ENCODE measurements around the gene PGA4.
"Not testable (repeated sequence)": the region's sequence is repeated elsewhere in the genome, so short reads cannot be mapped to it uniquely, and the experiment has no call there.

PGA4 gene

GRCh38 chr11:61222047-61222446 is at the start of gene PGA4:
PGA4 (plus strand) TSS chr11:61222347; CDS start chr11:61222401, 54 bp downstream.
- not testable (repeated sequence) for DNase-seq (ENCODE audit: low spot score)

DNA sequence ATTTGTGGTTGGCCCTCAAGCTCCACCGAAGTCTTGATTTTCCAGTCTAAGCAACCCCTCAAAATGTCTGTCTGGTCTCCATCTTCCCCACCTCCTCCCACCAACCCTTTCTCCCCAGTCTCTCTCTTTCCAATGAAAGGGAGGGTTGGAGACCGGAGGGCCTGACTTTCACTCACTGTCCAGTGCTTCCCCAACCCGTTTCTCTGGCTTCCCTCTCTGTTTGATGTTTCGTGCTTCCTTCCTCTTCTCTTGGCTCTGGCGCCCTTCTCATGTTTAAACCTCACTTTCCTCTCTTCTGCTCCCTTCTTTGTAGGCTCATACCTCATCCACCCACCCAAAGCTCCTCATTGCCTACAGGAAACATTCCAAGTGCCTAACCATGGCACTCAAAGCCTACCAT is 49.8 kb upstream of the PGA4 start:
- DNase-seq (ENCODE audit: low spot score), result no peak

- DNase-seq (ENCODE audit: low spot score), result no peak
Measured at GRCh38 chr11:61172888-61173287, 49.3 kb upstream of the PGA4 start.

DNA sequence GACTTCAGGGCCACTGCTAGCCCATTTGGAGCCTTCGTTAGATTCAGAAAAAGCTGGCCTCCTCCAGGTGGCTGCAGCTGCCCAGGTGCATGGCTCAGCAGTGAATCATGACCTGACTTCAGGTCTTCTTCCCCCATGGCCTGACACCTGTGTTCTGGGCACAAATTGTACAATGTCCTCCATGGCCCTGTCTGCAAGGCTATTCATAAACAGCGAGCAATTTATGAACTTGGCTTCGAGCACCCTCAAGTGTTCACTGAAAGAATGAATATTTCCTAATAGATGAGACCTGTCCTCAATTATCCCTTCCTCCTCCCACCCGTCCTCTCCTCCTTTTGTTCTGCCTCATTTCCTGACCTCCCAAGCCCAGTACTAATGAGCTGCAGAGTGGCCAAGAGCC is 48.7 kb upstream of the PGA4 start:
- DNase-seq (ENCODE audit: low spot score), result no peak

DNA sequence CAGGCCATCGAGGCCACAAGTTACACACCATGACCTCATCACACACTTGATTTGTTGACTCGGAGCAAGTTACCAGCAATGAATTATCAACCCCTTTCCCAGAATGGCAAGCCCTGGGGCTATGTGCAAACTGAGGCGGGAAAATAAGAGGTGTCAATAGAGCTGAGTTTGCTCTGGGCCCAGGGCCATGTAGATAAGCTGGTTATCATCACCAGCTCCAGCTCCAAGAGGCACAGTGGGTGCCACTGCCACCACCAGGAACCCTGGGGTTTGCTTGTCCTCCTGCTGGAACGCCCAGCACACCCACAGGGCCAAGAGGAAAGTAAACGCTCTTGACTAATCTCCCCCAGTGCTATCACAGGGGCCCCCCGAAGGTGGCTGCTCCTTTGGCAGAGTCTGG is 47.9 kb upstream of the PGA4 start:
- peak; percentile 58 for DNase-seq (ENCODE audit: low spot score)

- DNase-seq (ENCODE audit: low spot score), result no peak
Measured at GRCh38 chr11:61174949-61175348, 47.2 kb upstream of the PGA4 start.

DNA sequence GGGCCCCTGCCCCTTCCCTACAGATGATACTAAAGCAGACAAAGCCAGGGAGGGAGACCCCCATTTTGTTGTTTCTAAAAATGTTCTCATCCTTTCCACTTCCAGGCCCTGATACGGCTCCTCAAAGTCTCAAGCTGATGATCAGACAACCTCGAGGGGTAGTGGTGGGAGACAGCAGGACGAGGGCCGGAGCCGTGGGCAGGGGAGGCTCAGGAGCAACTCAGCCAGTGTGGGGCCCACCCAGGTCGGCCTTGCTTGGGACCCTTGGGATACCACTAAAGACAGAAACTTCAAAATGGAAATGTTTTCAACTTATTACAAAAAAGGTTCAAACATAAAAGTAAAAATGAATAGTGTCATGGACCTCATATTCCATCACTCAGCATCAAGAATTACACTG is 45.7 kb upstream of the PGA4 start:
- no peak for DNase-seq (ENCODE audit: low spot score)

GRCh38 chr11:61180205-61180604 is 41.9 kb upstream of the PGA4 start:
- not testable (repeated sequence) for DNase-seq (ENCODE audit: low spot score)

DNA sequence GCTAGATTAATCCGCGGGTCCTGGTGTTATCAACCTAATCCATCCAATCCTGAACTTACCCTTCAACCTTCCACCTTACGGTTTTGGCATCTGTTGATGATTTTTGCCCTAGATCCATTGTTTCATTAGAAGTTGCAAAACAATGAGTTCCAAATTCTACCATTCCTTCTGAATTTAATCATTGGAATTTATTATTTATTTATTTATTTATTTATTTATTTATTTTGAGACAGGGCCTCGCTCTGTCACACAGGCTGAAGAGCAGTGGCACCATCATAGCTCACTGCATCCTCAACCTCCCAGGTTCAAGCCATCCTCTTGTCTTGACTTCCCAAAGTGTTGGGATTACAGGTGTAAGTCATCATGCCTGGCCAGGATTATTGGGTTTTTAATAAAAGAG is 40.7 kb upstream of the PGA4 start:
- no peak for DNase-seq (ENCODE audit: low spot score)

DNA sequence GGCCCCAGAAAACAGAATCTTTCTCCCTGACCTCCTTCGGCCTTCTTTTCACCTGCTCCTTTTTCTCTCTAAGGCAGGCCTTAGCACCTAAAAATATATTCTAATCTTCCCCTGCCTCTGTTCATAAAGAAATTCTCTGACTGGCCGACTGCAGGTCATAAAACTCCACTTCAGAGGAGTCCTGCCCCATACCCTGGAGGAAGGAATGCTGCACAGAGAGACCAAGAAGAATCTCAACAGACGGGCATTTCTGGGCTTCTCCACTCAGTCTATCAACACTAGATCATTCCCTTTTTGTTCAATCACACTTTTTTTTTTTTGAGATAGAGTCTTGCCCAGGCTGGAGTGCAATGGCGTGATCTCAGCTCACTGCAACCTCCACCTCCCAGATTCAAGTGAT is 38.5 kb upstream of the PGA4 start:
- no peak for DNase-seq (ENCODE audit: low spot score)

DNA sequence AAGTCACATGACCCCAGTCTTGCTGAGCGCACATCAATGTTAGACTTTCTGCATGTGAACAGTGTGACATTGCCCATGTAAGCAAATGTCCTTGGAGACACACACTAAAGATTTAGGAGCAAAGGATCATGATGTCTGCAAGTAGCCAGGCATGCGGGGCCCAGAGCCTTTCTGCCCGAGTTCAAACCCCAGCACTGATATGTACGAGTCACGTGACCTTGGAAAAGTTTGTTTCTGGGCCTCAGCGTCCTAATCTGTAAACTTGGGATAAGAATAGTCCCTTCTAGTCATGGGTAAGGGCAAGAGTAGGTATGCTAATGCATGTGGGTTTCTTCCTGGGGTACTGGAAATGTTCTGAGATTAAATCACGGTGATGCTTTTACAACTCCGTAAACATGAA is 35.6 kb upstream of the PGA4 start:
- DNase-seq (ENCODE audit: low spot score), result no peak

GRCh38 chr11:61187505-61188130 is 34.5 kb upstream of the PGA4 start:
- peak; percentile 81 for DNase-seq (ENCODE audit: low spot score)

- no peak for DNase-seq (ENCODE audit: low spot score)
Measured at GRCh38 chr11:61189933-61190332, 32.2 kb upstream of the PGA4 start.

- DNase-seq (ENCODE audit: low spot score), result no peak
Measured at GRCh38 chr11:61193596-61193995, 28.6 kb upstream of the PGA4 start.

- no peak for DNase-seq (ENCODE audit: low spot score)
Measured at GRCh38 chr11:61194169-61194671, 27.9 kb upstream of the PGA4 start.

DNA sequence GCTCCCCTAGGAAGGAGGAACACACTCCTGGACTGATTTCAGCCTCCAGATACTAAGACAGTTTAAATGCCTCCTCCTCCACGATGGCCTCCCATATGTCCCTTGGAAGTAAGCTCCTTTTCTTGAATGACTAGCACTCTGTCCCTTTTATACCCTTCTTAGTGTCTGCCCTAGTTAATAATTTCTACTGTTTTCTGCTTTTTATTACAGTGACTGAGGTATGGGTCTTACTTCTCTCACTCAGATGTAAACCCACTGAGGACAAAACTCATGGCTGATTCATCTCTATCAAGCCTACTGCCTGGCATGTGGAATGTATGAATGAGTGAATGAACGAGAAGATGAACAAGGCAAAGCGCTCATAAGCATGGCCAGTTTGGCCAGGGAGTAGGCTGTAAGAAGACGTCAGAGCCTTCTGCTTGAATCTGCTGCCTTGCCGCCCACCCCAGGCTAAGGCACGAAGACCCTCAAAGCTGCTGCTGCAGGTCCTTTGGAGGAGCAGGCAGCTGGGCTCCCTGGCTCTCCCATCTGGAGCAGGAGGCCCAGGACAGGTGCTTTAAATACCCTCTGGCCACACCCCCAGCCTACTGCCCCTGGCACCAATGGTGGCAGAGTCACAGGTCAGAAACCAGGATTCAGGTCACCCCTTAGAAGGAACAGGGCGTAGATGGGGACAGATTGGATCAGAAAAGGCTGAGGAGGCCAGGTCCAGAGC is 27.0 kb upstream of the PGA4 start:
- no peak for DNase-seq (ENCODE audit: low spot score)

DNA sequence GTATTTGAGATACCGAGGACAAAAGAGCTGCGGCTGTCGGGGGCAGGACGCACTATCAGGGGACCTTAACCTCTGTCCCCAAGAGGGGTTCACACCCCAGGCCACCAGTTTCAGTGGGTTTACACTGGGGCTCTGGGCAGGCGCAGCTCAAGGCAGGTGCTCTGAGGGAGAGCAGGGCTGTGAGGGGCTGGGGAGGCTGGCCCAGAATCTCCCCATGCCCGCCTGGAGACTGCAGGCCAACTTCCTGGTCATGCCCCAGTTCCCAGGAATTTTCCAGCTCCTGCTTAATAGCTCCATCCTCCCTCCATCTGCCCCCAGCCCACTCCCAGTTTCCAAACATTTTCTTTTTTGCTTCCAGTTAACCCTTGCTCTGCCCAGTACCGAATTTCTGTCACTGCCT is 26.4 kb upstream of the PGA4 start:
- no peak for DNase-seq (ENCODE audit: low spot score)

DNA sequence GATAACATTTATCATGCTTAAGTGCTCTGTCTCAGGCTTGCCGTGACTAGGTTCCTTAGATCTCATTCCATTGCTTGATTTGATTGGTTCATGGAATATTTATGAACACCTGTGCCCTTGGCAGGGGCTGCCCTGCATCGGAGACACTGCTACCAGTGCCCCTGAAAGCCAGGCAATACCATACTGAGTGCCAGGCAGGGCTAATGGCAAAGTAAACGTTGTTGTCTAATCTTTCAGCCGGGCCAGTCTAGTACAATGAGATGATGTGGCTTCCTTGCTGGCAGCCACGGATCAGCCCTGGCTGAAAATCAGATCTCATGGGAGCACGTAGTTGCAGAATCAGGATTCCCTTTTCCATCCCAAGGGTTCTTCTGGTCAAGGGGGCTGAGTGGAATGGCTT is 23.8 kb upstream of the PGA4 start:
- no peak for DNase-seq (ENCODE audit: low spot score)

DNA sequence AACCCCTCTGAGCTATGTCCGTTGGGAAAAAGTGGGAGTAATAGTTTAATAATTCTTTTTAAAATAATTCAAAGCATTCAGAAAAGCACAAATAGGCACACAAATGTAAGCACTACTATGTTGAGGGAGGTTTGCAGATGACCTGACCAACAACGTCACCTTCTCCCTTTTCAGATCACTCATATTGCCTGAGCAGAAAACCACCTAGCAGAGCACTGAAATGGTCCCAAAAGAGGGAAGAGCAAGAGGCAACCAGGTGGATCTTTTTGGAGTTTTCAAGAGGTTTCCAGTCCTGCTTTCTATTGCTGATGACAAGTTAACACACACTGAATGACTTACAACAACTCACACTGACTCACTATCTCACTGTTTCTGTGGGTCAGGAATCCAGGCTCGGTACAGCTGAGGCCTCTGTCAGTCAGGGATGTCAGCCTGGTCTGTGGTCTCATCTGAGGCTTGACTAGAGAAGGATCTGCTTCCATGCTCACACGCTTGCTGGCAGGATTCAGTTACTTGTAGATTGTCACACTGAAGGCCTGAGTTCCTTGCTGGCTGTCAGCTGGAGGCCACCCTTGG is 23.1 kb upstream of the PGA4 start:
- DNase-seq (ENCODE audit: low spot score), result no peak

GRCh38 chr11:61201476-61201875 is 20.7 kb upstream of the PGA4 start:
- DNase-seq (ENCODE audit: low spot score), result no peak

- not testable (repeated sequence) for DNase-seq (ENCODE audit: low spot score)
Measured at GRCh38 chr11:61202950-61203746, 19.0 kb upstream of the PGA4 start, which contains the start of gene PGA3. PGA3 (plus strand) TSS chr11:61203515; CDS start chr11:61203565, 50 bp downstream.

DNA sequence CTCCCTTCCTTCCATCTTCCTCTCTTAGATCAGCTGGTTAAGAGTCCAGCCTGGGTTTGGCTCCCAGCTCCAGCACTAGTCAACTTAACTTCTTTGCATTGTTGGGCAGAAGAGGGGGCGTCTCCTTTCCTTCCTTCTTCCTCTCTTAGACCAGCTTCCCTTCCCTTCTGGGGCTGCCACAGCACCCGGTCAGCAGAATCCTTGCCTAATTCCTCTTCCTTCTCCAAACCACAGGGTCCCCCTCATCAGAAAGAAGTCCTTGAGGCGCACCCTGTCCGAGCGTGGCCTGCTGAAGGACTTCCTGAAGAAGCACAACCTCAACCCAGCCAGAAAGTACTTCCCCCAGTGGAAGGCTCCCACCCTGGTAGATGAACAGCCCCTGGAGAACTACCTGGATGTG is 18.3 kb upstream of the PGA4 start:
- DNase-seq (ENCODE audit: low spot score), result not testable (repeated sequence)

Data from hematopoietic multipotent progenitor cell treated with erythropoietin and hydrocortisone succinate and interleukin-3 and kit ligand, for 15 days (in vitro differentiated cells).